Mesenchymal stem cell (in vitro differentiated cells and primary cell): Measurements from ENCODE around the gene CCDC179.

Source experiments
- DNase-seq: peaks from one replicate; pipeline ENCODE4 v3.0.0-alpha.2; 2013
- H2AFZ ChIP-seq: one replicate; pipeline ENCODE4 v1.6.1; 2013; ENCODE audit warnings: low read depth, mild to moderate bottlenecking, control low read depth, inconsistent platforms, low read length, moderate library complexity
- H2AK5ac ChIP-seq: 2 replicates; pipeline ENCODE4 v1.6.1; 2013; ENCODE audit warnings: low read length, moderate library complexity, mild to moderate bottlenecking, inconsistent platforms; ENCODE audit not compliant: severe bottlenecking
- H2BK120ac ChIP-seq: one replicate; pipeline ENCODE4 v1.6.1; 2013; ENCODE audit warnings: low read depth, mild to moderate bottlenecking, inconsistent platforms, low read length, moderate library complexity
- H2BK12ac ChIP-seq, 2 experiments: one replicate each; pipeline ENCODE4 v1.6.1; 2013; ENCODE audit warnings: inconsistent platforms in 2 of 2, low read length in 2 of 2, mild to moderate bottlenecking in 2 of 2, moderate library complexity in 2 of 2, control low read depth in 1 of 2
- H2BK15ac ChIP-seq: one replicate; pipeline ENCODE4 v1.6.1; 2013; ENCODE audit warnings: mild to moderate bottlenecking, low read depth, inconsistent platforms; ENCODE audit not compliant: poor library complexity, severe bottlenecking
- H2BK5ac ChIP-seq: 2 replicates; pipeline ENCODE4 v1.6.1; 2013; ENCODE audit warnings: low read depth, mild to moderate bottlenecking, low read length, control low read depth, inconsistent platforms; ENCODE audit not compliant: poor library complexity, severe bottlenecking
- H3K14ac ChIP-seq, 2 experiments: one replicate each; pipeline ENCODE4 v1.6.1; 2013; ENCODE audit warnings: inconsistent platforms in 2 of 2, low read length in 2 of 2, control low read depth in 1 of 2, mild to moderate bottlenecking in 1 of 2, moderate library complexity in 1 of 2
- H3K18ac ChIP-seq, 2 experiments: one replicate each; pipeline ENCODE4 v1.6.1; 2013; ENCODE audit warnings: inconsistent platforms in 2 of 2, low read length in 2 of 2, control low read depth in 1 of 2, low read depth in 1 of 2, mild to moderate bottlenecking in 1 of 2
- H3K23ac ChIP-seq, 2 experiments: one replicate each; pipeline ENCODE4 v1.6.1; 2013; ENCODE audit warnings: inconsistent platforms in 2 of 2, low read length in 2 of 2, mild to moderate bottlenecking in 2 of 2, moderate library complexity in 2 of 2, control low read depth in 1 of 2
- H3K27ac ChIP-seq: 2 replicates; pipeline ENCODE4 v1.5.1; 2013; ENCODE audit warnings: mild to moderate bottlenecking, moderate library complexity, low read length, control low read depth, inconsistent platforms; ENCODE audit not compliant: poor library complexity, severe bottlenecking
- H3K27me3 ChIP-seq, 2 experiments: 2 replicates each; pipeline versions ENCODE4 v1.6.1 to v1.7.0; 2013; ENCODE audit warnings: low read length in 2 of 2, mild to moderate bottlenecking in 2 of 2, moderate library complexity in 2 of 2, control low read depth in 1 of 2, inconsistent platforms in 1 of 2; ENCODE audit not compliant: control insufficient read depth in 1 of 2, insufficient read depth in 1 of 2
- H3K36me3 ChIP-seq, 2 experiments: 2 replicates each; pipeline versions ENCODE4 v1.6.1 to v1.7.0; 2013; ENCODE audit warnings: low read length in 2 of 2, control low read depth in 1 of 2, inconsistent platforms in 1 of 2, low read depth in 1 of 2, mild to moderate bottlenecking in 1 of 2; ENCODE audit not compliant: insufficient read depth in 2 of 2, control insufficient read depth in 1 of 2
- H3K4ac ChIP-seq, 2 experiments: one replicate each; pipeline ENCODE4 v1.6.1; 2013; ENCODE audit warnings: inconsistent platforms in 2 of 2, low read length in 2 of 2, mild to moderate bottlenecking in 2 of 2, moderate library complexity in 2 of 2, control low read depth in 1 of 2, low read depth in 1 of 2
- H3K4me1 ChIP-seq: 2 replicates; pipeline ENCODE4 v1.6.1; 2013; ENCODE audit warnings: low read depth, low read length, control low read depth; ENCODE audit not compliant: control insufficient read depth, insufficient read depth
- H3K4me2 ChIP-seq: 2 replicates; pipeline ENCODE4 v1.6.1; 2013; ENCODE audit warnings: low read length, mild to moderate bottlenecking, inconsistent platforms; ENCODE audit not compliant: poor library complexity, severe bottlenecking
- H3K4me3 ChIP-seq, 2 experiments: 2 replicates each; pipeline versions ENCODE4 v1.5.1 to v1.7.0; 2013; ENCODE audit warnings: low read length in 2 of 2, mild to moderate bottlenecking in 2 of 2, control low read depth in 1 of 2, low read depth in 1 of 2; ENCODE audit not compliant: insufficient read depth in 1 of 2
- H3K79me1 ChIP-seq: replicated peaks from 2 replicates; pipeline ENCODE4 v1.6.1; 2013; ENCODE audit warnings: mild to moderate bottlenecking, control low read depth, low read length, inconsistent platforms; ENCODE audit not compliant: poor library complexity, severe bottlenecking
- H3K9ac ChIP-seq: 2 replicates; pipeline ENCODE4 v1.7.0; 2013; ENCODE audit warnings: mild to moderate bottlenecking, low read length, moderate library complexity
- H3K9me3 ChIP-seq: 2 replicates; pipeline ENCODE4 v1.7.0; 2013; ENCODE audit warnings: mild to moderate bottlenecking, low read length; ENCODE audit not compliant: control insufficient read depth
- H4K8ac ChIP-seq: one replicate; pipeline ENCODE4 v1.6.1; 2013; ENCODE audit warnings: inconsistent platforms, mild to moderate bottlenecking, low read length, moderate library complexity
- H4K91ac ChIP-seq: one replicate; pipeline ENCODE4 v1.6.1; 2013; ENCODE audit warnings: mild to moderate bottlenecking, low read length, inconsistent platforms
- WGBS: methylation state at CpG from one replicate; pipeline ENCODE4 v1.1.7; 2013; ENCODE audit warnings: mixed read lengths; 5-methylcytosine and 5-hydroxymethylcytosine counted together

Gene CCDC179

DNA sequence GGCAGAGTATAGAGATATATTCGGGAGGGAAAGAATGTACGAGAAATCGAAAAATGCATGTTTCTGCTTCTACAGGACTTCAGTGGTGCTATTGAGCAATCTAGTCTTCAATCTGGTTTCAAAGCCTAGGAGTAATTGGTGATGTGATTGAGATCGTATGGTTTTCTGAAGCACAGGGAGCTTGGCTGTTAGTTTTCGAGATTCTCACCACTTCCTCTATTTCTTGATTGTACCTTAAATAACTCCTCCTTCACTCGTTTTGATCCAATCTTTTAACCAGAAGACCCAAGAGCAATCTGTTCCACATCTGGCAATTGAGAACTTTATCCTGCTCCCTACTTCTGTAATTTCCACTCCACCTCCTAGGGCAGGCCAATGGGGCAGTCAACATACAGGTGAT is 518 bp downstream of the CCDC179 start:
- Histone ChIP-seq H2BK5ac (no peak overlapping the region), H2AK5ac (no peak overlapping the region), H3K4me2 (no peak overlapping the region), H3K14ac (no peak overlapping the region), H3K4me1 (no peaks in the 10 kb centered on the region), H3K4ac (no peak overlapping the region), H2AFZ (no peak overlapping the region), H3K9ac (no peak overlapping the region), H4K91ac (no peak overlapping the region), H3K27me3 (no peaks in the 10 kb centered on the region), H3K9me3 (no peaks in the 10 kb centered on the region), H2BK12ac (no peak overlapping the region), H3K18ac (no peak overlapping the region), H4K8ac (no peak overlapping the region), H3K4me3 (no peak overlapping the region), H3K23ac (no peak overlapping the region), H3K79me1 (no peaks in the 10 kb centered on the region), H2BK15ac (no peak overlapping the region), H3K36me3 (no peaks in the 10 kb centered on the region), H3K27ac (no peak overlapping the region), H2BK120ac (no peak overlapping the region)
- DNase-seq: no peak
- 84% methylated on average over 6 of the region's 6 CpGs for WGBS

DNA sequence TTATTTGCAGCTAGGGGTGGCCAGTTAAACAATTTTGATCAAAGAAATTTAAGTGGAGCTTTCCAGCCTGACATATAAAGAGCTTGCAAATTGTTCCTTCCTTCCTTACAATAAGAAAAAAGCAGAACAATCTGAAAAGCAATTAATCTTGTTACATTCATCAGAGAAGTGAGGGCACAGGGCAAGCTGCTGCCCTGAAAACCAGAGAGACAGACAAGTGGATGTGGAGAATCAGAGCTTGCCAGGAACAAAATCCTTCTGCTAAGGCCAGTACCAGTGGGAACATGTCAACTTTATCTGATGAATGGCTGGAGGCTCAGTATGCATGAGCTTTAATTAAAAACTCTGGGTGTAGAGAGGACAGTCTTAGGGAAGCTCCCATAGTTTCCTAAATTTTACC is 8.8 kb downstream of the CCDC179 start:
- no peak overlapping the region for H3K9ac ChIP-seq

DNA sequence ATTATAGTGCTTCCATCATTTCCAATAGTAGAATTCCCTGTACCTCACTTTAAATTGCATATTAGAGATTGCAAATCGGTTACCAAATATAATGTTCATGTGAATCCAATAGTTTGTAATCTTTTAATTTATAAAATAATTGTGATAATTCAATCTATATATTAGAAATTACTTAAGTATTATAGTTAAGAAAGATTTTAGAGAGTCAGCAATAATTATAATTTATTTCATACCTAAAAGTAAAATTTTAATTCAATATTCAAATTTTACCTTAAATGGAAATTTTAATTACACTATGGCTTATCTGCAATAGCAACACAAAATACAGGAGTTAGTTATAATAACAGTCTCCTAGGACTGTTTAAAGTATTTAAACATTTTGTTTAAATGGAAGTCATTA is 13.5 kb downstream of the CCDC179 start:
- Histone ChIP-seq H3K4me1 (no peaks in the 10 kb centered on the region), H4K91ac (no peak overlapping the region), H3K23ac (no peak overlapping the region), H3K4ac (no peak overlapping the region), H2AK5ac (no peak overlapping the region), H3K27ac (no peak overlapping the region), H3K9me3 (no peaks in the 10 kb centered on the region), H3K9ac (no peak overlapping the region), H3K36me3 (no peaks in the 10 kb centered on the region), H2BK12ac (no peak overlapping the region), H3K18ac (no peak overlapping the region), H3K79me1 (no peaks in the 10 kb centered on the region), H4K8ac (no peak overlapping the region), H3K14ac (no peak overlapping the region), H3K4me3 (no peak overlapping the region), H2BK15ac (no peak overlapping the region), H2BK5ac (no peak overlapping the region), H3K27me3 (no peaks in the 10 kb centered on the region), H3K4me2 (no peak overlapping the region), H2AFZ (no peak overlapping the region), H2BK120ac (no peak overlapping the region)
- DNase-seq: no peak
- no CpG with 5 or more reads among the region's 1 CpG for WGBS

More for the DNA sequence above, 8.8 kb downstream of the CCDC179 start:
- Histone ChIP-seq H2BK15ac (no peak overlapping the region), H3K4ac (no peak overlapping the region), H2AK5ac (no peak overlapping the region), H3K4me3 (no peak overlapping the region), H3K27me3 (no peaks in the 10 kb centered on the region), H3K27ac (no peak overlapping the region), H2AFZ (no peak overlapping the region), H4K91ac (no peak overlapping the region), H3K36me3 (no peaks in the 10 kb centered on the region), H3K4me1 (no peaks in the 10 kb centered on the region), H2BK5ac (no peak overlapping the region), H3K9me3 (no peaks in the 10 kb centered on the region), H2BK12ac (no peak overlapping the region), H3K23ac (no peak overlapping the region), H3K14ac (no peak overlapping the region), H2BK120ac (no peak overlapping the region), H3K4me2 (no peak overlapping the region), H3K18ac (no peak overlapping the region), H3K79me1 (no peaks in the 10 kb centered on the region), H4K8ac (no peak overlapping the region)
- peak; percentile 12 for DNase-seq

DNA sequence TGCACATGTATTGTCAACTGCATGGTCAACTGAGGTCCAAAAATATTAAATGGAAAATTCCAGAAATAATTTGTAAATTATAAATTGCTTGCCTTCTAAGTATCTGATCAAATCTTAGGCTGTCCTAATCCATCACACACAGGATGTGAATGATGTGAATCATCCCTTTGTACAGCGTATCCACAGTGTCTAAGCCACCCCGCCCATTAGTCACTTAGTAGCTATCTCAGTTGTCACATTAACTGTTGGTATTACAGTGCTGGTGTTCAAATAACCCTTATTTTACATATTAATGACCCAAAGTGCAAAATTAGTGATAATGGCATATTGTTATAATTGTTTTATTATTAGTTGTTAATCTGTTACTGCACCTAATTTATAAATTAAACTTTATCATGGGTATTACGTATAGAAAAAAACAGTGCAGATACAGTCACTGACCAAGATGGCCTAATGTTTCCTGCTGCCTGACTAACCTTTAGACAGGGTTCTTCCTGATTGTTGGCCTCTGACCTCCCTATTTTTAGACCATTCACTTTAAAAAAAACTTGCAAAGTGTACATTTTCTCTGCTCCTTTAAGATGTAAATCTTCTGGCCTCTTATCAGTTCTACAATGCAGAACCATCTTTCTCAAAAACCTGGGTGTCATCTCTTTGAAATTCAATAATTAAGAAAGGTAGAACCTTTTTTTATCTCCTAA is 27.8 kb downstream of the CCDC179 start:
- 28% methylated on average over 2 of the region's 3 CpGs for WGBS
- no peaks in the 10 kb centered on the region for H3K27me3 ChIP-seq
- DNase-seq: peak; percentile 22
- H2BK12ac ChIP-seq: no peak overlapping the region
- no peak overlapping the region for H2BK15ac ChIP-seq
- no peak overlapping the region for H3K27ac ChIP-seq
- H3K14ac ChIP-seq: no peak overlapping the region
- H3K23ac ChIP-seq: no peak overlapping the region
- H4K8ac ChIP-seq: no peak overlapping the region
- H3K4me1 ChIP-seq: peaks cover 3% of the 10 kb centered on the region
- no peak overlapping the region for H2BK120ac ChIP-seq
- no peak overlapping the region for H2AFZ ChIP-seq
- no peaks in the 10 kb centered on the region for H3K36me3 ChIP-seq
- no peak overlapping the region for H2AK5ac ChIP-seq
- H3K4me3 ChIP-seq: no peak overlapping the region
- no peak overlapping the region for H3K18ac ChIP-seq
- no peak overlapping the region for H3K4me2 ChIP-seq
- no peaks in the 10 kb centered on the region for H3K9me3 ChIP-seq
- H4K91ac ChIP-seq: no peak overlapping the region
- H3K9ac ChIP-seq: no peak overlapping the region
- no peak overlapping the region for H2BK5ac ChIP-seq
- H3K4ac ChIP-seq: no peak overlapping the region
- H3K79me1 ChIP-seq: no peaks in the 10 kb centered on the region
